ENCODE results near the gene CAP2. TPM values are rescaled to one million over a fixed set of nuclear protein-coding genes. Genes with fewer than 3 reads are reported as not detected.

The CAP2 gene
- total RNA-seq, 2 donors from 2014 or later: not detected

GRCh38 chr6:17494919-17495318 is 101.5 kb downstream of the CAP2 start:
- H3K9me3 Mint-ChIP-seq: no peaks in the 10 kb centered on the region
- no peak overlapping the region for H3K4me3 Mint-ChIP-seq
- H3K36me3 Mint-ChIP-seq: no peaks in the 10 kb centered on the region
- DNase-seq (ENCODE audit: low spot score) (no peak), ATAC-seq (no peak)
- H3K4me1 Mint-ChIP-seq (ENCODE audit: low read depth in 2 of 2): peaks cover 0 to 5% of the 10 kb centered on the region in 2 donors
- H3K27me3 Mint-ChIP-seq: peaks cover 26 to 60% of the 10 kb centered on the region in 2 donors
- no peak overlapping the region for H3K27ac Mint-ChIP-seq

DNA sequence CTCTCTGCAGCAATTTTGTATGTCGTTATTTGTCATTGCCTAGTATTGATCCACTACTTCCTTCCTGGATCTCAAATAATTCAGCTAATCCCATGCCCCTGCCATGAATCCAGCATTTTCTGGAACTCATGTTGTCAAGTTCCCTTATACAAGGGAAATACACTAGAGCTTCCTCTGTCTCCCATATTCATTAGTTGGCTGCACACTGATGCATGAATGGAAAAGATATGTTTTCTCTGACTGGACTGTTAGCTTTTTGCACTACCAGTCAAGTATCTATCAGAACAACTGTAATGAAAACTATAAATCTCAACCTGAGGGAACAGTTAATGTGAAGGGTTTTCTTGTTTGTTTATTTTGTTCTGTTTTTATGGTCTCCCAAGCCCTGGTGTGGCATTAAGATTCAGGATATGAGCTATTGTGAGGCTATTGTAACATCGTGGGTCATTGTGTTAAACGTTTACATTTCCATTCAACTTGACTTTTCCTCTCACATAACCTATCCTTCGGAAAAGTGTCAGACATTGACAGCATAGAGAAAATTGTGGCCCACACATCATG is 104.2 kb downstream of the CAP2 start:
- Mint-ChIP-seq H3K4me3 (no peak overlapping the region), H3K9me3 (no peaks in the 10 kb centered on the region), H3K27me3 (peaks cover 21 to 49% of the 10 kb centered on the region in 2 donors), H3K27ac (no peak overlapping the region), H3K36me3 (no peaks in the 10 kb centered on the region), H3K4me1 (ENCODE audit: low read depth in 2 of 2) (no peaks in the 10 kb centered on the region)
- ATAC-seq: no peak
- no peak for DNase-seq (ENCODE audit: low spot score)

GRCh38 chr6:17501442-17501841 is 108.0 kb downstream of the CAP2 start:
- Mint-ChIP-seq H3K4me1 (ENCODE audit: low read depth in 2 of 2) (no peaks in the 10 kb centered on the region), H3K27ac (no peak overlapping the region), H3K27me3 (peaks cover 10 to 20% of the 10 kb centered on the region in 2 donors), H3K9me3 (no peaks in the 10 kb centered on the region), H3K36me3 (no peaks in the 10 kb centered on the region), H3K4me3 (no peak overlapping the region)
- no peak for ATAC-seq
- DNase-seq (ENCODE audit: low spot score): no peak

GRCh38 chr6:17501982-17502704 is 108.7 kb downstream of the CAP2 start:
- ATAC-seq: no peak
- H3K27me3 Mint-ChIP-seq: peaks cover 10 to 23% of the 10 kb centered on the region in 2 donors
- no peaks in the 10 kb centered on the region for H3K36me3 Mint-ChIP-seq
- H3K4me1 Mint-ChIP-seq (ENCODE audit: low read depth in 2 of 2): no peaks in the 10 kb centered on the region
- no peak overlapping the region for H3K27ac Mint-ChIP-seq
- DNase-seq (ENCODE audit: low spot score): no peak
- H3K9me3 Mint-ChIP-seq: no peaks in the 10 kb centered on the region
- H3K4me3 Mint-ChIP-seq: no peak overlapping the region

- H3K4me3 Mint-ChIP-seq: no peak overlapping the region
- H3K9me3 Mint-ChIP-seq: no peaks in the 10 kb centered on the region
- peaks cover 3 to 24% of the 10 kb centered on the region in 2 donors for H3K27me3 Mint-ChIP-seq
- H3K4me1 Mint-ChIP-seq (ENCODE audit: low read depth in 2 of 2): no peaks in the 10 kb centered on the region
- DNase-seq (ENCODE audit: low spot score): no peak
- no peak for ATAC-seq
- H3K27ac Mint-ChIP-seq: no peak overlapping the region
- H3K36me3 Mint-ChIP-seq: no peaks in the 10 kb centered on the region
These were observed 109.7 kb downstream of the CAP2 start for GRCh38 chr6:17503051-17503450.

- DNase-seq (ENCODE audit: low spot score): no peak
- H3K27me3 Mint-ChIP-seq: peaks cover 3 to 24% of the 10 kb centered on the region in 2 donors
- no peaks in the 10 kb centered on the region for H3K9me3 Mint-ChIP-seq
- H3K4me1 Mint-ChIP-seq (ENCODE audit: low read depth in 2 of 2): no peaks in the 10 kb centered on the region
- H3K36me3 Mint-ChIP-seq: no peaks in the 10 kb centered on the region
- ATAC-seq: peak in 1 of 2 donors; percentile 24
- no peak overlapping the region for H3K4me3 Mint-ChIP-seq
- H3K27ac Mint-ChIP-seq: no peak overlapping the region
These were observed 110.6 kb downstream of the CAP2 start for GRCh38 chr6:17504005-17504404.

- ATAC-seq (no peak), DNase-seq (ENCODE audit: low spot score) (no peak)
- Mint-ChIP-seq H3K9me3 (no peaks in the 10 kb centered on the region), H3K4me3 (no peak overlapping the region), H3K27me3 (peaks cover 4 to 25% of the 10 kb centered on the region in 2 donors), H3K4me1 (ENCODE audit: low read depth in 2 of 2) (no peaks in the 10 kb centered on the region), H3K27ac (no peak overlapping the region), H3K36me3 (no peaks in the 10 kb centered on the region)
These were observed 111.7 kb downstream of the CAP2 start for GRCh38 chr6:17505062-17505476.

GRCh38 chr6:17505767-17506280 is 112.4 kb downstream of the CAP2 start:
- Mint-ChIP-seq H3K27me3 (peaks cover 5 to 32% of the 10 kb centered on the region in 2 donors), H3K9me3 (no peaks in the 10 kb centered on the region), H3K36me3 (no peaks in the 10 kb centered on the region), H3K27ac (no peak overlapping the region), H3K4me3 (no peak overlapping the region), H3K4me1 (ENCODE audit: low read depth in 2 of 2) (no peaks in the 10 kb centered on the region)
- no peak for DNase-seq (ENCODE audit: low spot score)
- ATAC-seq: no peak

DNA sequence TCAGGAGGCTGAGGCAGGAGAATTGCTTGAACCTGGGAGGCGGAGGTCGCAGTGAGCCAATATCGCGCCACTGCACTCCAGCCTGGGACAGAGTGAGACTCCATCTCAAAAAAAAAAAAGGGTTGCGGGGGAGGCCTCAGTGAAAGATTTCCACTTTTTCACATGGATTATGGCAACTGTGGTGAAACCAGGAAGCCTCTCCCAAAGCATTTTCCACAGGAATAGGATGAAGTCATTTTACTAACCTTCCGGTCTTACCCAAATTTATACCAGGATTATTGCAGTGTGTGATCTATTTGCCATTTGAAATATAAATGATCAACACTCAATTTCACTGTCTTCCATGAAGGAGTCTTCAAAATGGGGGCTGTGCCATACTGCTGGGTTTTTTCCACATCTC is 113.1 kb downstream of the CAP2 start:
- no peaks in the 10 kb centered on the region for H3K9me3 Mint-ChIP-seq
- H3K4me1 Mint-ChIP-seq (ENCODE audit: low read depth in 2 of 2): no peaks in the 10 kb centered on the region
- H3K27me3 Mint-ChIP-seq: peaks cover 5 to 34% of the 10 kb centered on the region in 2 donors
- H3K36me3 Mint-ChIP-seq: no peaks in the 10 kb centered on the region
- H3K4me3 Mint-ChIP-seq: no peak overlapping the region
- no peak overlapping the region for H3K27ac Mint-ChIP-seq
- ATAC-seq: no peak
- DNase-seq (ENCODE audit: low spot score): no peak

DNA sequence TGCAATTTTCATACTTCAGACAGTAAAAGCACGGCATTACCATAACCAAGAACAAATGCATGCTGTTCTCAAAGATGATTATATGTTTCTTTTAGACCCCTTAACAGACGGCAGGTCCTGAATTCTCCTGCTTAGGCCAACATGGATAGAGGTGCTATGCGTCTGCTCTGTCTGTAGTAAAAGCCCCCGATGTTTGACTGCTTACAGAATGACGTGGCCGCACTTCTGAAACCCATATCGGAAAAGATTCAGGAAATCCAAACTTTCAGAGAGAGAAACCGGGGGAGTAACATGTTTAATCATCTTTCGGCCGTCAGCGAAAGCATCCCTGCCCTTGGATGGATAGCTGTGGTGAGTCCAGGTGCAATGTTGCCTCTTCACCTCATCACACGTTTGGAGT is 113.6 kb downstream of the CAP2 start:
- no peak overlapping the region for H3K27ac Mint-ChIP-seq
- no peaks in the 10 kb centered on the region for H3K9me3 Mint-ChIP-seq
- H3K36me3 Mint-ChIP-seq: no peaks in the 10 kb centered on the region
- H3K4me1 Mint-ChIP-seq (ENCODE audit: low read depth in 2 of 2): no peaks in the 10 kb centered on the region
- DNase-seq (ENCODE audit: low spot score) (no peak), ATAC-seq (no peak)
- no peak overlapping the region for H3K4me3 Mint-ChIP-seq
- peaks cover 5 to 32% of the 10 kb centered on the region in 2 donors for H3K27me3 Mint-ChIP-seq

DNA sequence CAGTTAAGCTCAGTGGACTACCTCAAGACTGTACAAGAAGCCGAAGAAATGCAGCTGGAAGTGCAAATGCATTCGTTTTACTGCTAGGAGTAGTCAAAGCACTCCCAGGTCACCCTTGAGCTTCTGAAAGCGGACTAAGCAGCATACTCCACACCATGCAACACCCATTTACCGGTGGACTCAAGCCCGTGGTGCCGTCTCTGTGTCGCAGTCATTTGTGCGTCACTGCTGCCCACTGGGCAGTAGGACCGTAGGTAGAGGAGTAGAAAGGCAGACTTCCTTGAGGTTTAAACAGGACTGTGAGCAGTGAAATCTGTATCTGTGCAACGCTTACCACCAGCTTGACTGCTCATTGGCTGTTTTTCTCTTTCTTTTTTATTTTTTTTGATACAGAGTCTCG is 117.7 kb downstream of the CAP2 start:
- Mint-ChIP-seq H3K4me3 (no peak overlapping the region), H3K4me1 (ENCODE audit: low read depth in 2 of 2) (no peaks in the 10 kb centered on the region)

GRCh38 chr6:17511580-17511979 is 118.2 kb downstream of the CAP2 start:
- no peaks in the 10 kb centered on the region for H3K36me3 Mint-ChIP-seq
- ATAC-seq: no peak
- H3K27me3 Mint-ChIP-seq: peaks cover 6 to 34% of the 10 kb centered on the region in 2 donors
- H3K4me3 Mint-ChIP-seq: no peak overlapping the region
- DNase-seq (ENCODE audit: low spot score): no peak
- no peaks in the 10 kb centered on the region for H3K9me3 Mint-ChIP-seq
- H3K27ac Mint-ChIP-seq: no peak overlapping the region
- no peaks in the 10 kb centered on the region for H3K4me1 Mint-ChIP-seq (ENCODE audit: low read depth in 2 of 2)

More for the DNA sequence above, 117.7 kb downstream of the CAP2 start:
- peak in 1 of 2 donors; percentile 50 for ATAC-seq
- Mint-ChIP-seq H3K9me3 (no peaks in the 10 kb centered on the region), H3K27me3 (peaks cover 6 to 32% of the 10 kb centered on the region in 2 donors), H3K27ac (no peak overlapping the region), H3K36me3 (no peaks in the 10 kb centered on the region)
- DNase-seq (ENCODE audit: low spot score): no peak

DNA sequence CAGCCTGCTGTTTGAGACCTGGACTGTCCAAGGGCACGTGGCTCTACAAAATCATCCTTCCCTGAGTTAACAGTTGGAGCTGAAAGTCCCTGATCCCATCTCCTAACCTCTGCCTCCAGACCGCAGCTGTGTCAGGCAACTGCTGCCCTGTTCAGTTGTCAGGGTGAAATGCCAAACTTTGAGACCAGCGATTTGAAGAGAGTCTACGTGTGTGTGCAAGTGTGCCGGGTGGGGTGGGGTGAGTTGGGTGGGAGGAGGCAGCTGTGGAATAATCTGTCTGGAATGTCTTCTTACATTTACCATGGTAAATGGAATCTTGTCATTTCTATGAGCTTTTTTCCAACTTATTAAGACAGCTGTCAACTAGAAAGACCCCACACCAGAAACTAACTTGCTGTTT is 125.7 kb downstream of the CAP2 start:
- DNase-seq (ENCODE audit: low spot score): no peak
- Mint-ChIP-seq H3K4me3 (no peak overlapping the region), H3K36me3 (no peaks in the 10 kb centered on the region), H3K27ac (no peak overlapping the region), H3K27me3 (peaks cover 5 to 25% of the 10 kb centered on the region in 2 donors), H3K4me1 (ENCODE audit: low read depth in 2 of 2) (no peaks in the 10 kb centered on the region), H3K9me3 (no peaks in the 10 kb centered on the region)
- ATAC-seq: no peak

GRCh38 chr6:17525637-17526036 is 132.2 kb downstream of the CAP2 start:
- Mint-ChIP-seq H3K4me1 (ENCODE audit: low read depth in 2 of 2) (peaks cover 0 to 3% of the 10 kb centered on the region in 2 donors), H3K27me3 (peaks cover 11 to 17% of the 10 kb centered on the region in 2 donors), H3K4me3 (no peak overlapping the region), H3K9me3 (no peaks in the 10 kb centered on the region), H3K27ac (no peak overlapping the region), H3K36me3 (no peaks in the 10 kb centered on the region)
- ATAC-seq (no peak), DNase-seq (ENCODE audit: low spot score) (no peak)
